DND-41 (cell line): ENCODE results near the gene GMPS.
"Not testable (repeated sequence)": the region's sequence is repeated elsewhere in the genome, so short reads cannot be mapped to it uniquely, and the experiment has no call there.

Source experiments
- ATAC-seq: fragments of 200-7000 bp; cut with Tn5 transposase; 3 replicates; pipeline ENCODE4 v1.9.1; 2021; ENCODE audit warnings: low read depth; ENCODE audit not compliant: insufficient read depth
- DNase-seq: peaks from one replicate; pipeline ENCODE4 v3.0.0-alpha.2; 2020
- H2AFZ ChIP-seq: 2 replicates; pipeline ENCODE4 v1.6.0; 2012; ENCODE audit warnings: low read depth, low read length
- H3K27ac ChIP-seq: 2 replicates; pipeline ENCODE4 v1.5.1; 2012; ENCODE audit warnings: low read length, inconsistent platforms
- H3K27me3 ChIP-seq: fragments of 200-600 bp; sonication (generic); 2 replicates; pipeline ENCODE4 v1.6.0; 2012; ENCODE audit warnings: low read length, mild to moderate bottlenecking, inconsistent platforms; ENCODE audit not compliant: insufficient read depth, poor library complexity
- H3K36me3 ChIP-seq: 2 replicates; pipeline ENCODE4 v1.5.1; 2012; ENCODE audit warnings: low read length, inconsistent platforms; ENCODE audit not compliant: insufficient read depth
- H3K4me1 ChIP-seq: 2 replicates; pipeline ENCODE4 v1.5.1; 2012; ENCODE audit warnings: mild to moderate bottlenecking, low read length; ENCODE audit not compliant: insufficient read depth
- H3K4me2 ChIP-seq: 2 replicates; pipeline ENCODE4 v1.6.0; 2012; ENCODE audit warnings: mild to moderate bottlenecking, moderate library complexity, low read length, inconsistent platforms; ENCODE audit not compliant: insufficient read depth
- H3K4me3 ChIP-seq, 2 experiments: fragments of 200-600 bp in 1 of 2; shearing (Covaris generic) in 1 of 2; 2 replicates each; pipeline ENCODE4 v1.5.1; 2012 to 2016; ENCODE audit warnings: inconsistent platforms in 2 of 2, low read length in 2 of 2, mild to moderate bottlenecking in 2 of 2, low read depth in 1 of 2, moderate library complexity in 1 of 2
- H3K79me2 ChIP-seq: 2 replicates; pipeline ENCODE4 v1.6.0; 2012; ENCODE audit warnings: low read length, inconsistent platforms; ENCODE audit not compliant: insufficient read depth
- H3K9ac ChIP-seq: 2 replicates; pipeline ENCODE4 v1.6.0; 2012; ENCODE audit warnings: low read depth, mild to moderate bottlenecking, inconsistent platforms, low read length, moderate library complexity
- H3K9me3 ChIP-seq: 2 replicates; pipeline ENCODE4 v1.5.1; 2012; ENCODE audit warnings: low read length, moderate library complexity, mild to moderate bottlenecking, inconsistent platforms; ENCODE audit not compliant: insufficient read depth, severe bottlenecking
- H4K20me1 ChIP-seq: 2 replicates; pipeline ENCODE4 v1.6.0; 2012; ENCODE audit warnings: low read length; ENCODE audit not compliant: insufficient read depth
- CTCF ChIP-seq: IDR thresholded peaks from 2 replicates; pipeline ENCODE4 v1.5.1; 2012; ENCODE audit warnings: borderline replicate concordance, low read length, moderate library complexity, mild to moderate bottlenecking; ENCODE audit not compliant: poor library complexity, severe bottlenecking; ENCODE audit errors: extremely low read depth
- EZH2 ChIP-seq: IDR thresholded peaks from 3 replicates; pipeline ENCODE4 v1.6.1; 2012; ENCODE audit warnings: borderline replicate concordance, low read depth, mild to moderate bottlenecking, moderate library complexity, low read length, inconsistent platforms; ENCODE audit not compliant: severe bottlenecking

The GMPS gene

GRCh38 chr3:155843569-155843968, 26.9 kb upstream of the GMPS start:
- H3K4me2 ChIP-seq = no peak overlapping the region
- H3K4me3 ChIP-seq = no peak overlapping the region
- H3K9me3 ChIP-seq = no peaks in the 10 kb centered on the region
- H3K36me3 ChIP-seq = peaks cover 14% of the 10 kb centered on the region
- ATAC-seq = no peak
- H2AFZ ChIP-seq = no peak overlapping the region
- H3K4me1 ChIP-seq = peaks cover 31% of the 10 kb centered on the region
- H3K27me3 ChIP-seq = no peaks in the 10 kb centered on the region
- TF ChIP-seq CTCF (no peak), EZH2 (no peak)
- H4K20me1 ChIP-seq = peaks cover 4% of the 10 kb centered on the region; the same call in 1 of the 2 replicates
- no peak for DNase-seq
- H3K9ac ChIP-seq = no peak overlapping the region
- no peak overlapping the region for H3K27ac ChIP-seq
- peaks cover 59% of the 10 kb centered on the region for H3K79me2 ChIP-seq

- H3K4me3 ChIP-seq = no peak overlapping the region
These were observed 24.3 kb upstream of the GMPS start for GRCh38 chr3:155846119-155846518.

GRCh38 chr3:155847993-155848392, 22.5 kb upstream of the GMPS start:
- Histone ChIP-seq H3K27me3 (no peaks in the 10 kb centered on the region), H3K4me1 (peaks cover 72% of the 10 kb centered on the region), H3K9ac (no peak overlapping the region), H3K79me2 (peaks cover 86% of the 10 kb centered on the region), H3K4me3 (peak overlapping the region in 1 of 2 experiments; percentile 14; a peak in 1 of 4 replicates), H2AFZ (no peak overlapping the region), H3K9me3 (no peaks in the 10 kb centered on the region), H3K27ac (no peak overlapping the region), H4K20me1 (peaks cover 4% of the 10 kb centered on the region; the same call in 1 of the 2 replicates), H3K36me3 (peaks cover 19% of the 10 kb centered on the region), H3K4me2 (peak overlapping the region; percentile 43; the same call in 1 of the 2 replicates)
- ATAC-seq (no peak), DNase-seq (no peak)
- no peak for TF ChIP-seq EZH2
- no peak for TF ChIP-seq CTCF

More at GRCh38 chr3:155846119-155846518, 24.3 kb upstream of the GMPS start:
- H2AFZ ChIP-seq = no peak overlapping the region
- H3K27me3 ChIP-seq = no peaks in the 10 kb centered on the region
- DNase-seq (no peak), ATAC-seq (no peak)
- no peak overlapping the region for H3K27ac ChIP-seq
- peaks cover 53% of the 10 kb centered on the region for H3K4me1 ChIP-seq
- peak overlapping the region; percentile 18; the same call in 1 of the 2 replicates for H3K4me2 ChIP-seq
- no peaks in the 10 kb centered on the region for H3K9me3 ChIP-seq
- no peak overlapping the region for H3K9ac ChIP-seq
- peaks cover 78% of the 10 kb centered on the region for H3K79me2 ChIP-seq
- TF ChIP-seq CTCF = no peak
- TF ChIP-seq EZH2 = no peak
- H3K36me3 ChIP-seq = peaks cover 14% of the 10 kb centered on the region
- H4K20me1 ChIP-seq = peaks cover 4% of the 10 kb centered on the region; the same call in 1 of the 2 replicates

- not testable (repeated sequence) for H3K9ac ChIP-seq, ATAC-seq, H4K20me1 ChIP-seq, H2AFZ ChIP-seq, DNase-seq, H3K27ac ChIP-seq, H3K27me3 ChIP-seq, H3K4me3 ChIP-seq, H3K9me3 ChIP-seq
- peaks cover 90% of the 10 kb centered on the region for H3K79me2 ChIP-seq
- peak overlapping the region; percentile 51 for H3K4me2 ChIP-seq
- H3K36me3 ChIP-seq = peaks cover 19% of the 10 kb centered on the region
- H3K4me1 ChIP-seq = peaks cover 75% of the 10 kb centered on the region
These were observed 21.0 kb upstream of the GMPS start for GRCh38 chr3:155849404-155849803.
